Mesenchymal stem cell (in vitro differentiated cells and primary cell): ENCODE measurements around the gene ZNF264.

ENCODE experiments used
- DNase-seq: peaks from one replicate; pipeline ENCODE4 v3.0.0-alpha.2; 2013
- H2AFZ ChIP-seq: one replicate; pipeline ENCODE4 v1.6.1; 2013; ENCODE audit warnings: low read depth, mild to moderate bottlenecking, control low read depth, inconsistent platforms, low read length, moderate library complexity
- H2AK5ac ChIP-seq: 2 replicates; pipeline ENCODE4 v1.6.1; 2013; ENCODE audit warnings: low read length, moderate library complexity, mild to moderate bottlenecking, inconsistent platforms; ENCODE audit not compliant: severe bottlenecking
- H2BK120ac ChIP-seq: one replicate; pipeline ENCODE4 v1.6.1; 2013; ENCODE audit warnings: low read depth, mild to moderate bottlenecking, inconsistent platforms, low read length, moderate library complexity
- H2BK12ac ChIP-seq, 2 experiments: one replicate each; pipeline ENCODE4 v1.6.1; 2013; ENCODE audit warnings: inconsistent platforms in 2 of 2, low read length in 2 of 2, mild to moderate bottlenecking in 2 of 2, moderate library complexity in 2 of 2, control low read depth in 1 of 2
- H2BK15ac ChIP-seq: one replicate; pipeline ENCODE4 v1.6.1; 2013; ENCODE audit warnings: mild to moderate bottlenecking, low read depth, inconsistent platforms; ENCODE audit not compliant: poor library complexity, severe bottlenecking
- H2BK5ac ChIP-seq: 2 replicates; pipeline ENCODE4 v1.6.1; 2013; ENCODE audit warnings: low read depth, mild to moderate bottlenecking, low read length, control low read depth, inconsistent platforms; ENCODE audit not compliant: poor library complexity, severe bottlenecking
- H3K14ac ChIP-seq, 2 experiments: one replicate each; pipeline ENCODE4 v1.6.1; 2013; ENCODE audit warnings: inconsistent platforms in 2 of 2, low read length in 2 of 2, control low read depth in 1 of 2, mild to moderate bottlenecking in 1 of 2, moderate library complexity in 1 of 2
- H3K18ac ChIP-seq, 2 experiments: one replicate each; pipeline ENCODE4 v1.6.1; 2013; ENCODE audit warnings: inconsistent platforms in 2 of 2, low read length in 2 of 2, control low read depth in 1 of 2, low read depth in 1 of 2, mild to moderate bottlenecking in 1 of 2
- H3K23ac ChIP-seq, 2 experiments: one replicate each; pipeline ENCODE4 v1.6.1; 2013; ENCODE audit warnings: inconsistent platforms in 2 of 2, low read length in 2 of 2, mild to moderate bottlenecking in 2 of 2, moderate library complexity in 2 of 2, control low read depth in 1 of 2
- H3K27ac ChIP-seq: 2 replicates; pipeline ENCODE4 v1.5.1; 2013; ENCODE audit warnings: mild to moderate bottlenecking, moderate library complexity, low read length, control low read depth, inconsistent platforms; ENCODE audit not compliant: poor library complexity, severe bottlenecking
- H3K27me3 ChIP-seq, 2 experiments: 2 replicates each; pipeline versions ENCODE4 v1.6.1 to v1.7.0; 2013; ENCODE audit warnings: low read length in 2 of 2, mild to moderate bottlenecking in 2 of 2, moderate library complexity in 2 of 2, control low read depth in 1 of 2, inconsistent platforms in 1 of 2; ENCODE audit not compliant: control insufficient read depth in 1 of 2, insufficient read depth in 1 of 2
- H3K36me3 ChIP-seq, 2 experiments: 2 replicates each; pipeline versions ENCODE4 v1.6.1 to v1.7.0; 2013; ENCODE audit warnings: low read length in 2 of 2, control low read depth in 1 of 2, inconsistent platforms in 1 of 2, low read depth in 1 of 2, mild to moderate bottlenecking in 1 of 2; ENCODE audit not compliant: insufficient read depth in 2 of 2, control insufficient read depth in 1 of 2
- H3K4ac ChIP-seq, 2 experiments: one replicate each; pipeline ENCODE4 v1.6.1; 2013; ENCODE audit warnings: inconsistent platforms in 2 of 2, low read length in 2 of 2, mild to moderate bottlenecking in 2 of 2, moderate library complexity in 2 of 2, control low read depth in 1 of 2, low read depth in 1 of 2
- H3K4me1 ChIP-seq: 2 replicates; pipeline ENCODE4 v1.6.1; 2013; ENCODE audit warnings: low read depth, low read length, control low read depth; ENCODE audit not compliant: control insufficient read depth, insufficient read depth
- H3K4me2 ChIP-seq: 2 replicates; pipeline ENCODE4 v1.6.1; 2013; ENCODE audit warnings: low read length, mild to moderate bottlenecking, inconsistent platforms; ENCODE audit not compliant: poor library complexity, severe bottlenecking
- H3K4me3 ChIP-seq, 2 experiments: 2 replicates each; pipeline versions ENCODE4 v1.5.1 to v1.7.0; 2013; ENCODE audit warnings: low read length in 2 of 2, mild to moderate bottlenecking in 2 of 2, control low read depth in 1 of 2, low read depth in 1 of 2; ENCODE audit not compliant: insufficient read depth in 1 of 2
- H3K79me1 ChIP-seq: replicated peaks from 2 replicates; pipeline ENCODE4 v1.6.1; 2013; ENCODE audit warnings: mild to moderate bottlenecking, control low read depth, low read length, inconsistent platforms; ENCODE audit not compliant: poor library complexity, severe bottlenecking
- H3K9ac ChIP-seq: 2 replicates; pipeline ENCODE4 v1.7.0; 2013; ENCODE audit warnings: mild to moderate bottlenecking, low read length, moderate library complexity
- H3K9me3 ChIP-seq: 2 replicates; pipeline ENCODE4 v1.7.0; 2013; ENCODE audit warnings: mild to moderate bottlenecking, low read length; ENCODE audit not compliant: control insufficient read depth
- H4K8ac ChIP-seq: one replicate; pipeline ENCODE4 v1.6.1; 2013; ENCODE audit warnings: inconsistent platforms, mild to moderate bottlenecking, low read length, moderate library complexity
- H4K91ac ChIP-seq: one replicate; pipeline ENCODE4 v1.6.1; 2013; ENCODE audit warnings: mild to moderate bottlenecking, low read length, inconsistent platforms
- WGBS: methylation state at CpG from one replicate; pipeline ENCODE4 v1.1.7; 2013; ENCODE audit warnings: mixed read lengths; 5-methylcytosine and 5-hydroxymethylcytosine counted together

The ZNF264 gene

GRCh38 chr19:57263244-57263741, 72.0 kb downstream of the ZNF264 start:
- no peak for DNase-seq
- H2BK5ac ChIP-seq, result no peak overlapping the region
- no peak overlapping the region for H2BK15ac ChIP-seq

GRCh38 chr19:57267291-57267690, 76.0 kb downstream of the ZNF264 start:
- H2BK12ac ChIP-seq, result peak overlapping the region in 1 of 2 experiments; percentile 9
- 92% methylated on average over 2 of the region's 3 CpGs for WGBS

More at GRCh38 chr19:57263244-57263741, 72.0 kb downstream of the ZNF264 start:
- Histone ChIP-seq H4K8ac (no peak overlapping the region), H2AFZ (no peak overlapping the region), H3K4ac (no peak overlapping the region), H3K36me3 (peaks cover 0 to 49% of the 10 kb centered on the region in 2 experiments), H3K9me3 (no peaks in the 10 kb centered on the region), H3K79me1 (peaks cover 11% of the 10 kb centered on the region), H2BK12ac (no peak overlapping the region), H3K4me3 (no peak overlapping the region), H2BK120ac (no peak overlapping the region), H3K27ac (no peak overlapping the region), H3K14ac (no peak overlapping the region), H3K18ac (no peak overlapping the region), H4K91ac (no peak overlapping the region), H2AK5ac (no peak overlapping the region), H3K27me3 (no peaks in the 10 kb centered on the region), H3K9ac (no peak overlapping the region), H3K4me1 (peaks cover 3% of the 10 kb centered on the region), H3K4me2 (no peak overlapping the region), H3K23ac (no peak overlapping the region)
- 100% methylated on average over 1 of the region's 1 CpG for WGBS

GRCh38 chr19:57269515-57270250, 78.4 kb downstream of the ZNF264 start:
- Histone ChIP-seq H2BK15ac (no peak overlapping the region), H2BK120ac (no peak overlapping the region), H3K23ac (no peak overlapping the region), H4K8ac (no peak overlapping the region), H3K79me1 (no peaks in the 10 kb centered on the region), H2AK5ac (no peak overlapping the region), H3K36me3 (peaks cover 0 to 18% of the 10 kb centered on the region in 2 experiments), H3K18ac (no peak overlapping the region), H3K4me3 (no peak overlapping the region), H3K14ac (no peak overlapping the region), H3K27me3 (no peaks in the 10 kb centered on the region), H2BK5ac (no peak overlapping the region), H3K4ac (no peak overlapping the region), H3K4me2 (no peak overlapping the region), H4K91ac (no peak overlapping the region), H3K27ac (no peak overlapping the region), H2AFZ (no peak overlapping the region), H3K9ac (peak overlapping the region; percentile 15), H3K4me1 (peaks cover 4% of the 10 kb centered on the region), H3K9me3 (no peaks in the 10 kb centered on the region), H2BK12ac (no peak overlapping the region)
- DNase-seq, result peak; percentile 86
- WGBS, result 93% methylated on average over 4 of the region's 4 CpGs

More at GRCh38 chr19:57267291-57267690, 76.0 kb downstream of the ZNF264 start:
- no peak overlapping the region for H3K4ac ChIP-seq
- H3K27me3 ChIP-seq, result no peaks in the 10 kb centered on the region
- peak overlapping the region; percentile 49 for H3K27ac ChIP-seq
- peaks cover 0 to 16% of the 10 kb centered on the region in 2 experiments for H3K36me3 ChIP-seq
- H3K4me3 ChIP-seq, result no peak overlapping the region
- no peak overlapping the region for H2AFZ ChIP-seq
- H2AK5ac ChIP-seq, result no peak overlapping the region
- H2BK15ac ChIP-seq, result no peak overlapping the region
- H2BK120ac ChIP-seq, result no peak overlapping the region
- no peak overlapping the region for H3K14ac ChIP-seq
- no peaks in the 10 kb centered on the region for H3K9me3 ChIP-seq
- no peak overlapping the region for H3K9ac ChIP-seq
- peaks cover 3% of the 10 kb centered on the region for H3K79me1 ChIP-seq
- no peak for DNase-seq
- no peak overlapping the region for H3K4me2 ChIP-seq
- H4K8ac ChIP-seq, result no peak overlapping the region
- H3K18ac ChIP-seq, result no peak overlapping the region
- no peak overlapping the region for H2BK5ac ChIP-seq
- no peak overlapping the region for H3K23ac ChIP-seq
- no peak overlapping the region for H4K91ac ChIP-seq
- peaks cover 4% of the 10 kb centered on the region for H3K4me1 ChIP-seq

- Histone ChIP-seq H3K4me1 (peaks cover 4% of the 10 kb centered on the region), H3K23ac (no peak overlapping the region), H3K79me1 (no peaks in the 10 kb centered on the region), H2BK5ac (no peak overlapping the region), H4K91ac (no peak overlapping the region), H2BK120ac (no peak overlapping the region), H3K27me3 (no peaks in the 10 kb centered on the region), H3K14ac (no peak overlapping the region), H2BK12ac (no peak overlapping the region), H3K36me3 (peaks cover 0 to 18% of the 10 kb centered on the region in 2 experiments), H3K9me3 (no peaks in the 10 kb centered on the region), H2AK5ac (no peak overlapping the region), H3K27ac (no peak overlapping the region), H2BK15ac (no peak overlapping the region), H3K4ac (no peak overlapping the region), H2AFZ (no peak overlapping the region), H4K8ac (no peak overlapping the region), H3K4me3 (no peak overlapping the region), H3K4me2 (no peak overlapping the region), H3K9ac (no peak overlapping the region), H3K18ac (no peak overlapping the region)
- WGBS, result 96% methylated on average over 6 of the region's 8 CpGs
- DNase-seq, result no peak
These were observed 80.0 kb downstream of the ZNF264 start for GRCh38 chr19:57271280-57271679.
